ENCODE results near the gene MAST3.

The MAST3 gene

GRCh38 chr19:18113827-18114226 lies 16.2 kb downstream of the MAST3 start:
- DNase-seq, result no peak

- no peak for DNase-seq
These were observed 16.9 kb downstream of the MAST3 start for GRCh38 chr19:18114483-18114882.

- no peak for DNase-seq
These were observed 19.8 kb downstream of the MAST3 start for GRCh38 chr19:18117364-18117691.

- peak; percentile 82 for DNase-seq
These were observed 20.3 kb downstream of the MAST3 start for GRCh38 chr19:18117692-18118378.

GRCh38 chr19:18118420-18119012 lies 20.9 kb downstream of the MAST3 start:
- no peak for DNase-seq

GRCh38 chr19:18119013-18119716 lies 21.6 kb downstream of the MAST3 start:
- no peak for DNase-seq

GRCh38 chr19:18119717-18120105 lies 22.1 kb downstream of the MAST3 start:
- no peak for DNase-seq

- no peak for DNase-seq
These were observed 22.5 kb downstream of the MAST3 start for GRCh38 chr19:18120127-18120526.

GRCh38 chr19:18121166-18121565 lies 23.6 kb downstream of the MAST3 start:
- no peak for DNase-seq

- no peak for DNase-seq
These were observed 24.8 kb downstream of the MAST3 start for GRCh38 chr19:18122424-18122823.

GRCh38 chr19:18122860-18123795 lies 25.6 kb downstream of the MAST3 start:
- DNase-seq, result no peak

- no peak for DNase-seq
These were observed 26.2 kb downstream of the MAST3 start for GRCh38 chr19:18123819-18124218.

- DNase-seq, result no peak
These were observed 28.5 kb downstream of the MAST3 start for GRCh38 chr19:18126097-18126496.

GRCh38 chr19:18128044-18128443 lies 30.5 kb downstream of the MAST3 start:
- DNase-seq, result no peak

GRCh38 chr19:18128805-18129204 lies 31.2 kb downstream of the MAST3 start:
- no peak for DNase-seq

- DNase-seq, result no peak
These were observed 33.1 kb downstream of the MAST3 start for GRCh38 chr19:18130523-18131242.

- no peak for DNase-seq
These were observed 34.4 kb downstream of the MAST3 start for GRCh38 chr19:18131841-18132596.

- DNase-seq, result no peak
These were observed 38.4 kb downstream of the MAST3 start for GRCh38 chr19:18135712-18136584.

- DNase-seq, result no peak
These were observed 39.7 kb downstream of the MAST3 start for GRCh38 chr19:18137242-18137641.

GRCh38 chr19:18137657-18138339 lies 40.2 kb downstream of the MAST3 start:
- no peak for DNase-seq

Measured in fibroblast of skin of back (primary cell).